Cardiac fibroblast (primary cell): ENCODE measurements around the gene PSME4.
A peak's percentile ranks its signal among the peaks of the same experiment; 100 is the strongest.

ENCODE experiments used
- DNase-seq, 2 donors: peaks; one replicate each; pipeline versions ENCODE4 v3.0.0 to v3.0.0-alpha.2; 2010; ENCODE audit warnings: low read depth in 2 of 2
- H3K4me3 ChIP-seq, 2 donors: replicated peaks in 1 of 2; 1 replicate in 1 of 2; 2 replicates in 1 of 2; pipeline ENCODE4 v1.5.1; 2011; ENCODE audit warnings: low read depth in 2 of 2, low read length in 2 of 2, mild to moderate bottlenecking in 2 of 2, moderate library complexity in 1 of 2
- CTCF ChIP-seq: IDR thresholded peaks from one replicate; pipeline ENCODE4 v1.5.1; 2011; ENCODE audit warnings: low read depth, mild to moderate bottlenecking, low read length, inconsistent platforms

Gene PSME4

GRCh38 chr2:53867773-53868172 lies 103.0 kb downstream of the PSME4 start:
- no peak overlapping the region for H3K4me3 ChIP-seq
- no peak for TF ChIP-seq CTCF
- DNase-seq = no peak

GRCh38 chr2:53867169-53867568 lies 103.6 kb downstream of the PSME4 start:
- TF ChIP-seq CTCF = no peak
- no peak for DNase-seq
- H3K4me3 ChIP-seq = no peak overlapping the region

- TF ChIP-seq CTCF = no peak
- no peak overlapping the region for H3K4me3 ChIP-seq
- peak in 1 of 2 donors; percentile 5 for DNase-seq
Observed at GRCh38 chr2:53865962-53866361, 104.8 kb downstream of the PSME4 start.

GRCh38 chr2:53865264-53865663 lies 105.5 kb downstream of the PSME4 start:
- no peak overlapping the region for H3K4me3 ChIP-seq
- TF ChIP-seq CTCF = no peak
- no peak for DNase-seq

GRCh38 chr2:53863538-53864227 lies 107.1 kb downstream of the PSME4 start:
- DNase-seq = no peak

GRCh38 chr2:53861824-53862223 lies 109.0 kb downstream of the PSME4 start:
- DNase-seq = no peak
- H3K4me3 ChIP-seq = no peak overlapping the region
- TF ChIP-seq CTCF = no peak

More at GRCh38 chr2:53863538-53864227, 107.1 kb downstream of the PSME4 start:
- H3K4me3 ChIP-seq = no peak overlapping the region
- TF ChIP-seq CTCF = no peak
